K562 (cell line): Measurements from ENCODE around the gene ABCA13. TPM values are rescaled to one million over a fixed set of nuclear protein-coding genes. Genes with fewer than 3 reads are reported as not detected.

Experiments
- ATAC-seq: fragments of 200-7000 bp; cut with Tn5 transposase; 3 replicates; pipeline ENCODE4 v1.9.1; 2020; ENCODE audit warnings: moderate library complexity
- BruUV-seq: library from RNA; stranded (reverse); fragments of 400-500 nt; replicated peaks from 2 replicates; lab custom pipeline; 2021; lab: Mats Ljungman, UMichigan
- CTCF ChIA-PET: fragments of 300-600 bp; formaldehyde crosslinking; extraction: SDS; loops from one replicate; lab custom pipeline; 2021; ENCODE audit warnings: low intra/inter-chr PET ratio; lab: Yijun Ruan, JAX
- POLR2A ChIA-PET: fragments of 300-600, 350-650 bp; sonication (Branson Sonifier 250); formaldehyde crosslinking; extraction: SDS; loops from one replicate; lab custom pipeline; 2021; ENCODE audit warnings: antibody characterized with exemption, inconsistent platforms; lab: Yijun Ruan, JAX
- DNase-seq, 4 experiments: peaks; one replicate each; pipeline versions ENCODE4 v3.0.0 to v3.0.0-alpha.2; 2011 to 2018; ENCODE audit warnings: low spot score in 3 of 4, mixed read lengths in 3 of 4; ENCODE audit errors: extremely low read depth in 1 of 4
- FAIRE-seq: peaks from 2 replicates; lab custom pipeline; 2011; peaks lifted over from hg19 to GRCh38; lab: Jason Lieb, UNC
- H2AFZ ChIP-seq: 2 replicates; pipeline ENCODE4 v1.6.0; 2011; ENCODE audit warnings: low read depth, low read length, control low read depth, inconsistent platforms
- H3K27ac ChIP-seq: fragments of 200-600 bp; 3 replicates; pipeline ENCODE4 v1.8.0; 2011; ENCODE audit warnings: low read depth, mild to moderate bottlenecking, control low read depth, inconsistent platforms, low read length, moderate library complexity, mixed read lengths; ENCODE audit errors: extremely low read depth
- H3K27me3 ChIP-seq, 2 experiments: fragments of 300-600 bp in 1 of 2; 2 replicates in 1 of 2; 3 replicates in 1 of 2; pipeline versions ENCODE4 v1.6.0 to v1.8.0; 2011; ENCODE audit warnings: inconsistent platforms in 2 of 2, low read length in 2 of 2, mild to moderate bottlenecking in 1 of 2, mixed read lengths in 1 of 2, moderate library complexity in 1 of 2; ENCODE audit not compliant: control insufficient read depth in 2 of 2, insufficient read depth in 2 of 2
- H3K36me3 ChIP-seq: fragments of 300-600 bp; 3 replicates; pipeline ENCODE4 v1.8.0; 2011; ENCODE audit warnings: mild to moderate bottlenecking, low read length, inconsistent platforms; ENCODE audit not compliant: control insufficient read depth, insufficient read depth
- H3K4me1 ChIP-seq, 2 experiments: fragments of 200-600 bp in 1 of 2; replicated peaks in 1 of 2; 2 replicates in 1 of 2; 3 replicates in 1 of 2; pipeline versions ENCODE4 v1.5.1 to v1.8.0; 2011; ENCODE audit warnings: inconsistent platforms in 2 of 2, low read length in 2 of 2, mild to moderate bottlenecking in 1 of 2, mixed read lengths in 1 of 2, moderate library complexity in 1 of 2; ENCODE audit not compliant: control insufficient read depth in 2 of 2, insufficient read depth in 2 of 2
- H3K4me2 ChIP-seq: 2 replicates; pipeline ENCODE4 v1.6.1; 2011; ENCODE audit warnings: low read length, control low read depth, inconsistent platforms, mixed read lengths; ENCODE audit not compliant: insufficient read depth
- H3K4me3 ChIP-seq: fragments of 200-600 bp; sonication (generic), shearing (Covaris generic); 2 replicates; pipeline ENCODE4 v1.5.1; 2016; ENCODE audit warnings: control low read depth, inconsistent platforms
- H3K79me2 ChIP-seq: fragments of 200-600 bp; 3 replicates; pipeline ENCODE4 v1.8.0; 2011; ENCODE audit warnings: low read length, inconsistent platforms; ENCODE audit not compliant: control insufficient read depth, insufficient read depth
- H3K9ac ChIP-seq, 2 experiments: 2 replicates each; pipeline versions ENCODE4 v1.6.0 to v1.6.1; 2011; ENCODE audit warnings: low read depth in 2 of 2, low read length in 2 of 2, control low read depth in 1 of 2, inconsistent platforms in 1 of 2, mild to moderate bottlenecking in 1 of 2, mixed read lengths in 1 of 2; ENCODE audit not compliant: insufficient read depth in 1 of 2
- H3K9me1 ChIP-seq: one replicate; pipeline ENCODE4 v1.6.0; 2011; ENCODE audit warnings: inconsistent platforms, mild to moderate bottlenecking, low read length, moderate library complexity; ENCODE audit not compliant: control insufficient read depth, insufficient read depth
- H3K9me3 ChIP-seq: replicated peaks from 2 replicates; pipeline ENCODE4 v1.5.1; 2011; ENCODE audit warnings: low read depth, low read length, inconsistent platforms; ENCODE audit not compliant: control insufficient read depth, insufficient read depth
- H4K20me1 ChIP-seq: replicated peaks from 2 replicates; pipeline ENCODE4 v1.6.1; 2011; ENCODE audit warnings: low read length, inconsistent platforms, mixed read lengths; ENCODE audit not compliant: control insufficient read depth, insufficient read depth
- CUX1 ChIP-seq: fragments of 200-800 bp; sonication (Bioruptor generic); IDR thresholded peaks from 2 replicates; pipeline ENCODE4 v1.6.1; 2016; ENCODE audit warnings: missing genetic modification characterization, missing compliant biosample characterization
- ELF1 ChIP-seq: fragments of 200-800 bp; sonication (Bioruptor generic); IDR thresholded peaks from 2 replicates; pipeline ENCODE4 v1.6.1; 2016; ENCODE audit warnings: missing genetic modification characterization, missing compliant biosample characterization
- ETV5 ChIP-seq: sonication (generic); formaldehyde crosslinking; IDR thresholded peaks from 2 replicates; pipeline ENCODE4 v1.4.0; 2020; ENCODE audit warnings: low read depth, mild to moderate bottlenecking, missing genetic modification reagents
- SOX6 ChIP-seq: fragments of 450-650 bp; IDR thresholded peaks from 2 replicates; pipeline ENCODE4 v1.6.1; 2014; ENCODE audit warnings: mild to moderate bottlenecking
- THAP12 ChIP-seq: fragments of 250-450 bp; sonication (Bioruptor Pico); IDR thresholded peaks from 2 replicates; pipeline ENCODE4 v1.9.0; 2021; ENCODE audit warnings: mild to moderate bottlenecking, inconsistent platforms
- TOE1 ChIP-seq, 2 experiments: fragments of 450-650 bp in 1 of 2; sonication (generic) in 1 of 2; formaldehyde crosslinking in 1 of 2; IDR thresholded peaks; 2 replicates each; pipeline versions ENCODE4 v1.7.1 to v1.8.0; 2016 to 2022; ENCODE audit warnings: borderline replicate concordance in 2 of 2, mild to moderate bottlenecking in 2 of 2, antibody characterized with exemption in 1 of 2, inconsistent platforms in 1 of 2, low read depth in 1 of 2, missing genetic modification reagents in 1 of 2, moderate library complexity in 1 of 2
- ZNF668 ChIP-seq: fragments of 250-450 bp; sonication (Bioruptor Pico); IDR thresholded peaks from 2 replicates; pipeline ENCODE4 v1.8.0; 2022; ENCODE audit warnings: mild to moderate bottlenecking, inconsistent platforms
- ZNF695 ChIP-seq: fragments of 450-650 bp; formaldehyde crosslinking; IDR thresholded peaks from 2 replicates; pipeline ENCODE4 v1.4.0; 2020; ENCODE audit warnings: mild to moderate bottlenecking, moderate library complexity
- ZNF699 ChIP-seq: fragments of 250-450 bp; sonication (Bioruptor Pico); IDR thresholded peaks from 2 replicates; pipeline ENCODE4 v1.8.0; 2021; ENCODE audit warnings: mild to moderate bottlenecking, moderate library complexity; ENCODE audit not compliant: insufficient replicate concordance
- WGBS: fragments of 100-300 bp; shearing (Covaris generic); methylation state at CpG from one replicate; pipeline ENCODE4 v1.1.6; 2016; ENCODE audit warnings: low coverage, mixed read lengths; ENCODE audit not compliant: insufficient coverage; ENCODE audit errors: missing lambda C conversion rate; 5-methylcytosine and 5-hydroxymethylcytosine counted together
- in situ Hi-C: fragments of 300-500 bp; cut with MboI; formaldehyde crosslinking; loops from 4 replicates; pipeline ENCODE4 v1.15.0; 2018; ENCODE audit warnings: inconsistent platforms, mixed read lengths
- intact Hi-C: fragments of 100-400 bp; cut with micrococcal nuclease; formaldehyde crosslinking; loops from 2 replicates; pipeline ENCODE4 v1.14.2; 2022
- polyA plus RNA-seq, 8 experiments: library from polyadenylated mRNA; depleted of rRNA in 4 of 8; stranded (reverse) in 5 of 8; unstranded in 3 of 8; fragments of >200 nt; fragmentation: Nextera tagmentation in 2 of 8; fragmentation: Illumina TruSeq in 1 of 8; extraction: Ambion mirVana in 2 of 8; extraction: Trizol in 1 of 8; gene quantifications; 2 replicates each; pipeline versions ENCODE4 v1.2.1 to v1.2.3, GENCODE V29; 2011 to 2014; ENCODE audit warnings: inconsistent platforms in 1 of 8, missing spikeins in 1 of 8
- total RNA-seq, 7 experiments: library from RNA; depleted of rRNA in 6 of 7; stranded (reverse); fragments of >200 nt in 6 of 7; fragmentation: Illumina TruSeq in 2 of 7; extraction: Trizol in 2 of 7; gene quantifications; 2 replicates each; pipeline versions ENCODE4 v1.2.1 to v1.2.3, GENCODE V29; 2011 to 2021; ENCODE audit warnings: low replicate concordance in 1 of 7

ABCA13 gene
- total and polyA plus RNA-seq, 9 of the 15 experiments (the other 6 are each of a cell fraction or from before 2014, with no cell fraction given), result 0.14 to 1.5 (median 0.38) TPM

- Histone ChIP-seq H3K27ac (no peak overlapping the region), H3K79me2 (no peaks in the 10 kb centered on the region), H3K9ac (no peak overlapping the region), H3K9me3 (no peaks in the 10 kb centered on the region; the same call in 1 of the 2 replicates), H3K4me3 (no peak overlapping the region), H4K20me1 (no peaks in the 10 kb centered on the region), H3K27me3 (no peaks in the 10 kb centered on the region), H3K4me1 (no peaks in the 10 kb centered on the region), H3K9me1 (no peaks in the 10 kb centered on the region), H2AFZ (no peak overlapping the region), H3K36me3 (no peaks in the 10 kb centered on the region), H3K4me2 (no peak overlapping the region)
- POLR2A ChIA-PET, result no interaction called here
- no peak for DNase-seq
- no peak for FAIRE-seq
- in situ Hi-C loops (no loop called here), intact Hi-C loops (no loop called here)
- WGBS, result 3% methylated on average over 4 of the region's 4 CpGs
- no TSS peak for BruUV-seq
- CTCF ChIA-PET, result no interaction called here
- ATAC-seq, result no peak
- no peak for TF ChIP-seq THAP12 (CRISPR knock-in tag)
- TF ChIP-seq ZNF695 (CRISPR knock-in tag), result no peak
- no peak for TF ChIP-seq CUX1 (CRISPR knock-in tag)
- TF ChIP-seq TOE1 (IDR thresholded peaks at IDR 0.05; ENCODE audit: borderline replicate concordance), result no peak
- TF ChIP-seq TOE1 (CRISPR knock-in tag; IDR thresholded peaks at IDR 0.05; ENCODE audit: borderline replicate concordance, low read depth), result no peak
- no peak for TF ChIP-seq ZNF699 (CRISPR knock-in tag)
- no peak for TF ChIP-seq ETV5 (CRISPR knock-in tag)
- no peak for TF ChIP-seq ZNF668
- no peak for TF ChIP-seq SOX6
- TF ChIP-seq ELF1 (tag), result no peak
Measured at GRCh38 chr7:48665353-48666135, 494.3 kb downstream of the ABCA13 start.
